K562 treated with DMSO at 1 percent for 12 hours (cell line): ENCODE data around the gene CDH1. TPM values are rescaled to one million over a fixed set of nuclear protein-coding genes. Genes with fewer than 3 reads are reported as not detected.

Experiments
- total RNA-seq: library from RNA; unstranded; fragments of 300-600 nt; gene quantifications from 2 replicates; pipeline ENCODE4 v1.2.3, GENCODE V29; 2022; ENCODE audit not compliant: insufficient read depth

Gene CDH1
- not detected in 2 replicates for total RNA-seq

DNA sequence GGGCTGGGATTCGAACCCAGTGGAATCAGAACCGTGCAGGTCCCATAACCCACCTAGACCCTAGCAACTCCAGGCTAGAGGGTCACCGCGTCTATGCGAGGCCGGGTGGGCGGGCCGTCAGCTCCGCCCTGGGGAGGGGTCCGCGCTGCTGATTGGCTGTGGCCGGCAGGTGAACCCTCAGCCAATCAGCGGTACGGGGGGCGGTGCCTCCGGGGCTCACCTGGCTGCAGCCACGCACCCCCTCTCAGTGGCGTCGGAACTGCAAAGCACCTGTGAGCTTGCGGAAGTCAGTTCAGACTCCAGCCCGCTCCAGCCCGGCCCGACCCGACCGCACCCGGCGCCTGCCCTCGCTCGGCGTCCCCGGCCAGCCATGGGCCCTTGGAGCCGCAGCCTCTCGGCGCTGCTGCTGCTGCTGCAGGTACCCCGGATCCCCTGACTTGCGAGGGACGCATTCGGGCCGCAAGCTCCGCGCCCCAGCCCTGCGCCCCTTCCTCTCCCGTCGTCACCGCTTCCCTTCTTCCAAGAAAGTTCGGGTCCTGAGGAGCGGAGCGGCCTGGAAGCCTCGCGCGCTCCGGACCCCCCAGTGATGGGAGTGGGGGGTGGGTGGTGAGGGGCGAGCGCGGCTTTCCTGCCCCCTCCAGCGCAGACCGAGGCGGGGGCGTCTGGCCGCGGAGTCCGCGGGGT is at the start of gene CDH1:
Gene CDH1, plus strand, starts transcription at position 247 of the 684 bp plus-strand sequence. Its CDS starts 124 bp downstream, at position 371.

GRCh38 chr16:68843482-68844210 is 106.6 kb downstream of the CDH1 start, which contains the start of gene TANGO6:
Gene TANGO6, plus strand, starts transcription at chr16:68843531. Its CDS starts 87 bp downstream, at chr16:68843618.

Other genes with a start within 250 kb of the CDH1 start
- gene ZFP90, start 198.0 kb upstream of the CDH1 start, total RNA-seq = 1.6 and 7.9 TPM in 2 replicates
- gene CDH3, start 92.0 kb upstream of the CDH1 start, total RNA-seq = not detected in 2 replicates
- gene TANGO6, start 106.2 kb downstream of the CDH1 start, total RNA-seq = 3.4 and 4.6 TPM in 2 replicates